ENCODE data around the gene KLHL29. TPM values are rescaled to one million over a fixed set of nuclear protein-coding genes. Genes with fewer than 3 reads are reported as not detected.

Gene KLHL29
- polyA plus RNA-seq, 3 donors, result 8.5 to 10.0 (median 8.8) TPM

GRCh38 chr2:23620841-23621341 is 235.9 kb downstream of the KLHL29 start:
- no peak for DNase-seq (ENCODE audit: low read depth in 3 of 3, low spot score in 2 of 3)

DNA sequence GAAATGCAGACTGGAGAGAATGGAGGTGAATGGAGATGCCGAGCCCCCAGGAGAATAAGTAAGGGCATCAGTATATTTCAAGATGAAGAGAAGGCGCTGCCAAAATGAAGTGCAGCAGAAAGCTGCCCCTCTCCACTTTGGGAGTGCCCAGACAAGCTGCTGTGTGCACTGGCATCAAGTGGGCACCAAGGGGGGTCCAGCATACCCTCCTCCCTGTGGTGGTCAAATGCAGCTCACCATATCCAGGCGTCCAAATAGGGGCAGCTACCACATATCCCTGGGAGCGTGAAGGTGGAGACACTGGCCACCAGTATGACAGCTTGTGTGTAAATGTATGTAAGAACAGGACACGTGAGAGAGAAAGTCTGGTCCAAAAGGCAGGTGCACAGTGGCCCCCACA is 236.6 kb downstream of the KLHL29 start:
- no peak for DNase-seq (ENCODE audit: low read depth in 3 of 3, low spot score in 2 of 3)

GRCh38 chr2:23622466-23622865 is 237.5 kb downstream of the KLHL29 start:
- no peak for DNase-seq (ENCODE audit: low read depth in 3 of 3, low spot score in 2 of 3)

- no peak for DNase-seq (ENCODE audit: low read depth in 3 of 3, low spot score in 2 of 3)
These were observed 238.1 kb downstream of the KLHL29 start for GRCh38 chr2:23622966-23623675.

- no peak for DNase-seq (ENCODE audit: low read depth in 3 of 3, low spot score in 2 of 3)
These were observed 239.4 kb downstream of the KLHL29 start for GRCh38 chr2:23624378-23624777.

GRCh38 chr2:23624915-23625314 is 239.9 kb downstream of the KLHL29 start:
- no peak for DNase-seq (ENCODE audit: low read depth in 3 of 3, low spot score in 2 of 3)

GRCh38 chr2:23625726-23626125 is 240.7 kb downstream of the KLHL29 start:
- DNase-seq (ENCODE audit: low read depth in 3 of 3, low spot score in 2 of 3), result no peak

DNA sequence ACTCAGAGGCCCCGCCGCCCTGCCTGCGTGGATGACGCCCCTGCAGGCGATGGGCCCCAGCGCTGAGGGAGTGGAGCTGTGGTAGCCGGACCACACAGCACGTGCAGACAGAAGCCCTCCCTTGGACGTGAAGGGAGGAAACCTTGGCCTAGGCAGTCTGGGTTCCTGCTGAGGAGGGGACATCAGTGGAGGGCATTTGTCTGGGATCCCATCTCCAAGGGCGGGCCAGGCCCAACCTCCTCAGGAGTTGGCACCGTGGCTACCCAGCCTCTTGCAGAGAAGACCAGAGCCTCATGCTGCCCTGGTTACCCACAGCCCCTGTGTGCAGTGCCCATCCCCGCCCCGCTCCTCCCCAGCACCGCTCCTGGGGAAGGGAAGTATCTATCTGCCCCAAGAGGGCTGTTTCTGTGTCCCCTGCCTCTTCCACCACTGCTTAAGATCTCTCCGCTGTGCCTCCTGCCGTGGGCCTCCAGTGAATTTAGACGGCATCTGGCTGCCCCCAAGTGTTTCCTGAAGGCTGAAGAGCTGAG is 241.8 kb downstream of the KLHL29 start:
- no peak for DNase-seq (ENCODE audit: low read depth in 3 of 3, low spot score in 2 of 3)

DNA sequence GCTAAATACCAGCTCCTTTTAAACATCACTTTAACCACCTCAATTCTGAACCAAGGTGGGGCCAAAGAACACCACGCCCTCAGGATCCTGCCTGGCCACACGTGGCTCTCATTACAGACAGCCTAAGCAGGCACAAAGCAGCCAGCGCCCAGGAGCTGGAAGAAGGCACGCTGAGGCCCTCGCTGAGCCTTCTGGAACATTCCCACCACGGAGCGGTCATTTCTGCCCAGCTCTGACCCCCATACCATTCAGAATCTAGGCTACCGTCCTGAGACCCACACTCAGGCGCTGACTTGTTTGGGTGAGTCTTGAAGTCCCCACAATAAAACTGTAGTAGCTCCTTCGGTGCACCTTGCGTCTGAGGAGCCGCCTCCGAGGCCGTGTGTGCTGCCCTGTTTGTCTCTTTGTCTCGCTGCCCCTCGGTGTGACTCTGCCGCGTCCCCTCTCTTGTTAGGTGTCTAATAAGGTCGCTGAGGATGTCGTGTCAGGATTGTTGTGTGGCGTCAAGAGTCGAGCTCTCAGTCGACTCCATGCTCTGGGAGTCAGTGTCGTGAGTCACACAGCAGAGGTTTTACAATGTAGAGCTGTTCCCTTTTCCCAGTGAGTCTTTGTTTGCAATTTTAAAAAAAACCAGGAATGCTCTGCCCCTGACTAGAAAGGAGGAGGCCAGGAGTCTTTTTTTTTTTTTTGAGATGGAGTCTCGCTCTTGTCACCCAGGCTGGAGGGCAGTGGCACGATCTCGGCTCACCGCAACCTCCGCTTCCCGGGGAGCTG is 242.4 kb downstream of the KLHL29 start:
- DNase-seq (ENCODE audit: low read depth in 3 of 3, low spot score in 2 of 3), result no peak

- DNase-seq (ENCODE audit: low read depth in 3 of 3, low spot score in 2 of 3), result no peak
These were observed 244.2 kb downstream of the KLHL29 start for GRCh38 chr2:23628926-23629771.

DNA sequence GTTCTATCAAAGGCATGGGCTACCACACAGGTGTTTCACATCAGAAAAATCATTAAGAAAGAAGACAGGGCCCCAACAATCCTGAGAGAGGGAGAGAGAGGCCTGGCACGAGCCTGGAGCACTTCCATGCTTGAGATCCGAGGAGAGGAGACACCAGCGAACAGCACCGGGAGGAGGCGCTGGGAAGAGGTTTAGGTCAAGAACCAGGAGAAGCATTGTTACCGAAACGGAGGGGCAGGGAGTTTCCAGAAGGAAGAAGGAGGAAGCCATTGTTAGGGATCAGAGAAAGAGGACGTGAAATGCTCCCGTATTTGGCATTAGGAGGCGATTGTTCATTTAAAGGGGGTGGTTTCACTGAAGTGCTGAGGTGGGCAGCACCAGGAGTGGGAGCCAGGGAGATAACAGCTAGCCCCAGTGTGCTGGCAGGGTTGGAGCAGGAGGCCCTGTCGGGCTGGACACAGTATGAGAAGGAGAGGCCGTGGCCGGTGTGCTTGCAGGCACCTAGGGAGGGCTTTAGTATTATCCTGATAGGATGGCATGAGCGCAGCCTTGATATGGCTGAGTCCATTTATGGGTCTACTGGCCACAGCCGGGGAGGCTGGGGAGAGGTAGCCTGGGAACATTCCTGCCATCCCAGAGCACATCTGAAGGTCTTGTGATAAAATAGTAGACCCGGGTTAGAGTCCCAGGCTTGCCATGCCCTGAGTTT is 244.9 kb downstream of the KLHL29 start:
- no peak for DNase-seq (ENCODE audit: low read depth in 3 of 3, low spot score in 2 of 3)

GRCh38 chr2:23630961-23631360 is 246.0 kb downstream of the KLHL29 start:
- no peak for DNase-seq (ENCODE audit: low read depth in 3 of 3, low spot score in 2 of 3)

- no peak for DNase-seq (ENCODE audit: low read depth in 3 of 3, low spot score in 2 of 3)
These were observed 246.4 kb downstream of the KLHL29 start for GRCh38 chr2:23631389-23631788.

GRCh38 chr2:23632386-23632785 is 247.4 kb downstream of the KLHL29 start:
- no peak for DNase-seq (ENCODE audit: low read depth in 3 of 3, low spot score in 2 of 3)

DNA sequence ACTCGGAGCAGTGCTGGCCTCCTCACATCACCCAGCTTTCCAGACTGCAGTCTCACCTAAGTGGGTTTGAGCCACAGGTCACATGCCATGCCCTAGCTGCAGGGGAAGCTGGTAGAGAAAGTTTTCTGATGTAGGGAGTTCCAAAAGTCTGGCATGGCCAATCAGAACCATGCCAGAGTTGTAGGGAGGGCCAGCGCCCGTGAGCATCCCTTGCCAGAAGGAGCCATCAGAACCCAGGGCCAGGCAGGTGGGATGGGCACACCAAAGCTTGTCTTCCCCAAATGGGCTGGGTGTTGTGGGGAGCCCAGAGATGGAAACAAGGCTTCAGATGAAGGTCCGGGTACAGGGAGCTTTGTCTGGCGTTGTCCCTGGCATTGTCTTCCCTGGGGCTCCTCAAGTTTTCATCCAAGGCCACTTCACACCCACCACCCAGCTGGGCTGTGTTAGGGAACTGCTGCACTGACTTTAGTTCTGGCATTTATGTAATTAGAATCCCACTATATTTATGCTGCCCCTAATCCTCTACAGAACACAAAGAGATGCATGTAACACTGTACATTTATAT is 247.9 kb downstream of the KLHL29 start:
- DNase-seq (ENCODE audit: low read depth in 3 of 3, low spot score in 2 of 3), result no peak

- DNase-seq (ENCODE audit: low read depth in 3 of 3, low spot score in 2 of 3), result no peak
These were observed 249.0 kb downstream of the KLHL29 start for GRCh38 chr2:23633966-23634365.

GRCh38 chr2:23635442-23636340 is 250.7 kb downstream of the KLHL29 start:
- no peak for DNase-seq (ENCODE audit: low read depth in 3 of 3, low spot score in 2 of 3)

DNA sequence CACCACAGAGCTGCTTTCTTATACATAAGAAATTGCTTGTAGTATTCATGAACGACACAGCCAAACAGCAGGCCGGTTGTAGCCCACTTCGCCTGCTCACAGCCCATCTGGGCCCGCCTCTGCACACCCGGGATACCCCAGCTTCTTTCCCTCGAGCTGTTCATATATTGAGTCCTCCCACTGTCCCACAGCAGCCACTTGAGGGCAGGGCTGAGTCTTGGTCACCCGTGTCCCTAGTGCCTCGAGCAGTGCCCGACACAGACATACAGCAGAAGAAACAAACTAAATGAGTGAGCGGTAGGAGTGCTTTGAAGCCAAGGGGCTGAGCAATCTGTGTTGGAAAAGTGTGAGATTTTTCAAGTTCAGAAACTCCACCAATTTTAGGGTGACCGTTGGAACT is 251.4 kb downstream of the KLHL29 start:
- DNase-seq (ENCODE audit: low read depth in 3 of 3, low spot score in 2 of 3), result no peak

Measured in right renal cortex interstitium (tissue), 3 donors.